HG03439 (cell line): ENCODE data around the gene NDUFB11.
A peak's percentile ranks its signal among the peaks of the same experiment; 100 is the strongest.

Source experiments
- ATAC-seq: cut with Tn5 transposase; IDR thresholded peaks from one replicate; pipeline ENCODE4 v1.9.1; 2021; ENCODE audit warnings: mild to moderate bottlenecking, moderate library complexity; ENCODE audit not compliant: unreplicated experiment

NDUFB11 gene

DNA sequence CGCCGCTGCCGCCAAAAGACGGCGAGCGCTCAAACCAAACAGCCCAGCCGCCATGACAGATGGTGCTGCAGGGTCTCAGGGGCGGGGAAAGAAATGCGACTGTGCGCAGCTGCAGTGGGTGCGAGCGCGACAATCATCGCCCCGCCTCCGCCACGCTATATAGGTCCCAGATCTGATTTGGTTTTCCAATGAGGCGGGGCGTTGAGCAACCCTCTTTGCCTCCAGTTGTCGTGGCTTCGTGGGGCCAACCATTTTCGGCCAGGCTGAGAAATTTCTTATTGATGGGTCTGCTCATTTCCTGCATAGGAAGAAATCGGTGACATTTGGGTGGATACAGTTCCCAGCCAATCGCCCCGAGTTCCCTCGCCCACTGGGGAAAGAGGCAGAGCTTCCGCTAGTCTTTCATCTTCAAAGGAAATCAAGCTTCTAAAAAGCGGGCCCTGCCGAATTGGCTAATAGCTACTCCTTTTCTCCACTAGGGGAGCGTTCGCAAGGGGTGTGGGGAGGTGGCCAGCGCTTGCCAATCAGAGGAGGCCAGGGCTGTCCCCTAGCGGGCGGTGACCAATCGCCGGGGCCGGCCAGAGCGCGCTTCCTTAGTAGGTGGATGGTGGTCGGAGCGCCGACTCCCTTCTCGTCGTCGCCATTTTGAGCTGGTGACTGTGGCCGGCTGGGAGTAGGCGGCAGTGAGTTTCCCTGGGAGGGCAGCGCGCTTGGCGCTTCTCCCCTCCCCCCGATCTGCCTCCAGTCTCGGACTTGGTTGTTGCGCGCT, at the start of gene NDUFB11, which contains the start of gene RBM10:
Gene NDUFB11 (minus strand): TSS at position 77 of the 769 bp plus-strand sequence. CDS start 23 bp downstream, at position 54.
Gene RBM10 (plus strand): TSS at position 596 of the 769 bp plus-strand sequence. CDS start 2,261 bp downstream, outside the sequence.
- ATAC-seq = peak; percentile 84

DNA sequence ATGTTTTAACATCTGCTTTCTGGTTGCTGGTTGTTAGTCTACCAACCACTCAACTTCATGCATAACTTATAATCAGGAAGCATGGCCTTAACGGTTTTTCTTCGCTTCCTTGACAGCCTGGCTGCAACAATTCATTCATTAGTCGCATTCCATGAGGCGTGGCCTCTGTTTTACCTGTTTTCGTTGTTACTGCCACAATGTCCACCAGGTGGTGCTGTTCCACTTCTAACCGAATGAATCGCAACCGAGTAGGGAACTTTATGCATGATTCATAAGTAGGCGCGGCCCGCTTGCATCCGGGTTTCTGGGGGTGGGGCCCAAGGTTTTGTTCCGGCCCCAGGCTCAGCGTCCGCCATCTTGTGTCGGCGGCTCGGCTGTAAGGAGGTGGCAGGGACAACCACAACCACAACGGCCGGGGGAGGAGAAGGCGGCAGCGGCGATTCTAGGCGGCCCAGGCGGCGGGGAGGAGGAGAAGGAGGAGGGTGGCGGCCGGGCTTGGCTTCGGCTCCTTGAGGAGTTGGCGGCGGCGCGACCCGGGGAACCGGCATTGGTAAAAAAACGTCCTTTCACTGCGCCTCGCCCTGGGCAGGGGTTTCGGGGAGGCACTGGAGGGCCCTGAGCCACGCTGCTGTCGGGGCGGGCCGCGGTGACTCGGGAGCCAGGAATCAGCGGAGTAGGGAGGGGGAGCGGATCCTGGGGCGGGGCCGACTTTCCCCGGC, 49.1 kb upstream of the NDUFB11 start, which contains the start of gene UBA1:
Gene UBA1 (plus strand): TSS at position 355 of the 719 bp plus-strand sequence. CDS start 4,974 bp downstream, outside the sequence.
- ATAC-seq = peak; percentile 56

DNA sequence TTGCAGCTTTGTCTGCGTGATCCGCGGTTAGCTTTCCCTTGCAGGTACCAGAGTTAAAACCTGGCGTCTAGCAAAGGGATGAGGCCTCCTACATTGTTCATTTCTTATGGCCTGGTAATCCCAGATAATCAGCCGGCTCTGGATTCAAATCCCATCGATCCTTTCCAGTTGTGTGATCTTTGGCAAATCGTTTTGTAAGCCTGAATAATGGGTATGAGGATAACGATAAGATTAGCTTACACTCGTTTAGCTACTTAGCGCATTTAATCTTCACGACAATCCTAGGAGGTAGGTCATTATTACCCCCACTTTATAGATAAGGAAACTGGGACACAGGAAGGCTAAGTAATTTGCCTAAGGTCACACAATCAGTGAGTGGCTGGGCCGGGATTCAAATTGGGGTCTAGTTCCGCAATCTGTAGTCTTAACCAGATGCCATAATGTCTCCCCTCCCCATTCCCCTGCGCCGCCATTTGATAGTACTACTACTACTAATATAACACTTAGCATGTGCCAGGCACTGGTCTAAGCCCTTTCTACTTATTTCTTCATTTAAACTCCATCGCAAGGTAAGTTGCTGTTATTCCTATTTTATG, 47.4 kb upstream of the NDUFB11 start:
- no peak for ATAC-seq

DNA sequence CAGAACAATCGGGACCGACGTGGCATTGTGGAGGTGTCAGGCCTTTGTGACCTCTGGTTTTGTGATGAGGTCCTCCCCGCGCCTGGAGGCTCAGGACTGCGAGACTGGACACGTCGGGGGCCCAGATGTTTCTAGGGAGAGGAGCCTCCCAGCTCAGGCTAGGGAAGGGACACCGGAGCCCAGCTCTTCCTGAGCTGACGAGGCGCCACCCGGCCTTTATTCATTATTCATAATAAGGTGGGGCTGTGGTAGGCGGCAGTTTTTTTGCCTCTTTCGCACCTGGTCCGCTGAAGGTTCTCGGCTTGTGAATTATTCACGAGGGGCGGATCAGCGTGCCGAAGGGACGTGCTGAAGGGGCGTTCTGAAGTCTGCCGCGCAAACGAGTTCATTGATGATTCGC, 46.8 kb upstream of the NDUFB11 start:
- no peak for ATAC-seq

DNA sequence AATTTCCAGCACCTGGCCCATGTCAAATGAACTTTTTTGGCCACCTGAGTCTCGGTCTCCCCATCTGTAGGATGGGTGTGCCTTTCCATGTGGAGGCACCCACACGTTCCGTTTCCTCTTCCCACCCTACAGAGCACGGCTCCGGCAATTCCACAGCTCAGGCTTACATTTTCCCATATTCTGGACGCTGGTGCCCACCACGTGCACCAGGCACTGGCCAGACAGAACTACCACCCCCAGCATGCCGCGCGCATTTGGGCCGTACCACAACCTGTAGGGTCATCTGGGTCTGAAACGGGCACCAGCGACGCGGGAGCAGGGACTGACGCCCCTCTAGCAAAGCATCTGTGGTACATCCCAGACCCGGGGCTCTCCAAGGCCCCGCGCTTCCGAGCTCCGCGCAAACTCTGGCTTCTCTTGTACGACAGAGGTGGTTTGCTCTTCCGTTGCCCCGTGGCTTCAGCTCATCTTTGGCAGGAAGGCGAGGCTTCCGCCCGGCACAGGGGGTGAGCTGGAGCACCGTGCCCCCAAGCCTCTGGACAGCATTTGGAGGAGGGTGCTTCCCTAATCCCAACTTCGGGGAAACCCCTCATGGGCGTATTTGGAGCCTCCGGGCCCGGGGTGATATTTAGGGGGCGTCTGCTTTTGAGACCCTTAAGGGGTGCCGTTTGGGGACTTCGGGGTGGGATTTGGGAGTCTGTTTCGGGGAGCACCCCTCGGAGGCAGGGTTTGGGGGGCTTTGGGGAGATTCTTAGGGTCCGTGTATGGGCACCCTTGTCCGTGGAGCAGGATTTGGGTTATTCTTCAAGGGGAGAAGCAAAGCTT, 46.2 kb upstream of the NDUFB11 start:
- peak; percentile 51 for ATAC-seq

- ATAC-seq = no peak
Measured at GRCh38 chrX:47189906-47190305, 45.4 kb upstream of the NDUFB11 start.

DNA sequence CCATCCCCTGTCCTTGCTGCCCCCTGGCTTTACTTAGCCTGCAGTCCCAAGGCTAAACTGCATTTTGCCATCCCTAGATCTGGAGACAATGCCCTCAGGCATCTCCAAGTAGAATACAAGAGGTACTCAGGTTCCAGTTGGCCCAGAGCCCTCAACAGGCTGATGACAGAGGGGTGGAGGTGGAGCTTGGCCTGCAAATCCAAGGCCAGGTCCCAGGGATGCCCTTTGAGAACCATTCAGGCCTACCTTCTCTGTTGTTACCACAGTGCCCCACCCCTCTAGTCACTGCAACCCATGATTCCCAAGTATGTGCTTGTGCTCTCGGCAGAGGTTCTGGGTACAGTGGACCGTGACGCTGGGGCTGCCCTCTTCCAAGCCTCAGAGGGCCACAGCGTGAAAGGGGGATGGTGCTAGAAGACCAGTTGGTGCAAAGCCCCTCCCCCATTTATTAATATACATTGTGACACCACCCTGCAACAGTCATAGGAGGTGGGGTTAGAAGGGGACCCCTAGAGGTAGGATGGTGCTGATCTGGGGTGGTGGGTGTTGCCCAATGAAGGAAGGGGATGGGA, 42.7 kb upstream of the NDUFB11 start:
- no peak for ATAC-seq

GRCh38 chrX:47186096-47186740, 41.7 kb upstream of the NDUFB11 start:
- no peak for ATAC-seq

DNA sequence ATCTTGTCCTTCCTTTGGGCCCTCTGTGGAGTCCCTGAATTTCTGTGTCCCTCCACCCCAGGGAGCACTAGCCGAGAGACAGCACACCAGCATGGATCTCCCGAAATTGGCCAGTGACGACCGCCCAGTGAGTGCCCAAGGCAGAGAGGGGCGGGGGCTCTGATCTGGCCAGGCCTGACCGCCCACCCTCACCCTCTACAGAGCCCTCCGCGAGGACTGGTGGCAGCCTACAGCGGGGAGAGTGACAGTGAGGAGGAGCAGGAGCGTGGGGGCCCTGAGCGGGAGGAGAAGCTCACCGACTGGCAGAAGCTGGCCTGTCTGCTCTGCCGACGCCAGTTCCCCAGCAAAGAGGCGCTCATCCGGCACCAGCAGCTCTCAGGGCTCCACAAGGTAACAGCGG, 40.7 kb upstream of the NDUFB11 start:
- no peak for ATAC-seq

GRCh38 chrX:47184486-47184885, 40.0 kb upstream of the NDUFB11 start:
- no peak for ATAC-seq

GRCh38 chrX:47182106-47182700, 37.7 kb upstream of the NDUFB11 start:
- no peak for ATAC-seq

GRCh38 chrX:47181301-47181700, 36.8 kb upstream of the NDUFB11 start:
- ATAC-seq = no peak

DNA sequence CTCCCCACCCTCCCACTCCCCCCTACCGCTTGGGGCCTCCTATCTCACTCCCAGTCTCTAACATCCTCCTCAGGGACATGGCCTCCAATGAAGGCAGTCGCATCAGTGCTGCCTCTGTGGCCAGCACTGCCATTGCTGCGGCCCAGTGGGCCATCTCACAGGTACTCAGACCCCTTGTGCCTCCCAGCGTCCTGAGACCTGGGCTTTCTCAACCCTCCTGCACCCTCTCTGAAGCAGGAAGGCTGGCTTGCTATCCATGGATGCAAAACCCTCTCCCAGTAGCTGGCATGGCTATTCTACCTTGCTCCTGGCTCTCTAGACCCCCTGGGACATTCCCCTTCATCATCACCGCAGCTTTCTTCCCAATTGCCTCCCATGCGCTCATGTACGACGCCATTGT, 35.8 kb upstream of the NDUFB11 start:
- no peak for ATAC-seq

DNA sequence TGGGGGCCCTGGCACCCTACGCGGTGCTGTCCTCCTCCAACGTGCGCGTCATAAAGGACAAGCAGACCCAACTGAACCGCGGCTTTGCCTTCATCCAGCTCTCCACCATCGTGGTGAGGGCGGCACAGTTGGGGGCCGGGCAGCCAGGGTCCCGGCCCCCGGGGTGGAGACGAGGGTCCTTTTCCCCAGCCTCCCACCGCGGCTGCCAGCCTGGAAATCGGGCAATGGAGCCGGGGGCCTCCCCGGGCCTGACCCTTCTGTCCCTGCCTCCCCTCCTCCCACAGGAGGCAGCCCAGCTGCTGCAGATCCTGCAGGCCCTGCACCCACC, 35.4 kb upstream of the NDUFB11 start:
- ATAC-seq = no peak

DNA sequence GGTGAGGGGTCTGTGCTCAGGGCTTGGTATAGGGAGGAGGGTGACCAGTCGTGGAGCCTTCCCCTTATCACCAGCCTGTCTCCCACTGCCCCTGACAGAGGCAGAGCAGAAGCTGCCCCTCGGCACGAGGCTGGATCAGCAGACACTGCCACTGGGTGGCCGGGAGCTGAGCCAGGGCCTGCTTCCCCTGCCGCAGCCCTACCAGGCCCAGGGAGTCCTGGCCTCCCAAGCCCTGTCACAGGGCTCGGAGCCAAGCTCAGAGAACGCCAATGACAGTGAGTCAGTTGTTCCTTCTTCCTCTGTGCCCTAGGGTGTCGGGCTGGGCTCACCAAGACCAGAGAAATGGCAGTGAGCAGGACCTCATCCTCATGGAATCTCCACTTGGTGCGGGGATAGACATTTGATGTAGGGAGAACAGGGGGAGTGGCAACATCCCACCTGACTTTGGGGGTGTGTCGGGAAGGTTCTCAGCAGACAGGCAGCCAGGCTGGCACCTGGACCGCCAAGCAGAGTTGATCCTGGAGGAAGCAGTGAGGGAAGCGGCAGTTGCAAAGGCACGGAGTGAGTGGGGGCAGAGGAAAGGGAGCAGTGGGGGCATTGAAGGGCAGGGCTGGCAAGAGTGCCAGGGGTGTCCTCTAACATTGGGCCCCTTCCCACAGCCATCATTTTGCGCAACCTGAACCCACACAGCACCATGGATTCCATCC, 34.9 kb upstream of the NDUFB11 start:
- ATAC-seq = no peak

GRCh38 chrX:47178337-47178736, 33.8 kb upstream of the NDUFB11 start:
- no peak for ATAC-seq

- no peak for ATAC-seq
Measured at GRCh38 chrX:47177079-47177478, 32.6 kb upstream of the NDUFB11 start.

DNA sequence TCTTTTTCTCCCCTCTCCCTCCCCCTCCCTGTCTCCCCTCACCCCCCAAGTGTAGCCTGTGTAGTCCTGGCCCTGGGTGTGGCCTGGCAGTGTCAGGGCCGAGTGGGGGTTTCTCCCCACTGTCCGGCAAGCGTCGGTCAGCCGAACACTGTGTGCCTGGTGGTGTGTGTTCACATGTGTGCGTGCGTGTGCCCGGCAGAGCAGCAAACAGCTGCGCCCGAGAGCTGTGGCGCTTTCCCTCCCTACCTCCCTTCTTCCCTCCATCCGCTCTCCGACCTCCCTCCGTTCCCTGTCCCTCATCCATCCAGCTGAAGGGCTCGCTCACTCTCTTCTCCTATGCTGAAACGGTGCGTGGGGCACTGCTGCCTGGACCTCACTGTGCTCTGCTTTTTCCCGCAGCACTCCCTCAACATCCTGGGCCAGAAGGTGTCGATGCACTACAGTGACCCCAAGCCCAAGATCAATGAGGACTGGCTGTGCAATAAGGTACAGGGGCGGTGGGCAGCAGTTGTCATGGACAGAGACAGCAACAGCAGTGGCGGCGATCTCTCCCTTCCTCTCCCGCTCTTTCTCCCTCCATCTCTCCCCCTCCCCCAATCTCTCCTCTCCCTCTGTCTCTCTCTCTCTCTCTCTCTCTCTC, 31.7 kb upstream of the NDUFB11 start:
- ATAC-seq = no peak

GRCh38 chrX:47175588-47175980, 31.1 kb upstream of the NDUFB11 start:
- no peak for ATAC-seq
